GM12878 (cell line): Measurements from ENCODE around the gene RALGPS1. TPM values are rescaled to one million over a fixed set of nuclear protein-coding genes. Genes with fewer than 3 reads are reported as not detected.

ENCODE experiments used
- ATAC-seq: fragments of 200-7000 bp; cut with Tn5 transposase; 3 replicates; pipeline ENCODE4 v1.9.1; 2020; ENCODE audit warnings: mild to moderate bottlenecking, moderate library complexity
- BruUV-seq: library from RNA; stranded (reverse); fragments of 400-500 nt; replicated peaks from 2 replicates; lab custom pipeline; 2021; lab: Mats Ljungman, UMichigan
- CTCF ChIA-PET: fragments of 300-600 bp; sonication (Branson Sonifier 250); formaldehyde crosslinking; extraction: SDS; loops from one replicate; lab custom pipeline; 2021; ENCODE audit warnings: inconsistent platforms; lab: Yijun Ruan, JAX
- POLR2A ChIA-PET: fragments of 350-600 bp; formaldehyde crosslinking; extraction: SDS; loops from one replicate; lab custom pipeline; 2021; ENCODE audit warnings: inconsistent platforms; lab: Charles Lee
- RAD21 ChIA-PET: fragments of 300-600 bp; sonication (Branson Sonifier 250); formaldehyde crosslinking; loops from one replicate; lab custom pipeline; 2023; ENCODE audit warnings: antibody characterized with exemption; ENCODE audit not compliant: unreplicated experiment; lab: Charles Lee
- SMC1A ChIA-PET: fragments of 300-600 bp; sonication (Branson Sonifier 250); formaldehyde crosslinking; loops from one replicate; lab custom pipeline; 2023; ENCODE audit not compliant: unreplicated experiment, uncharacterized antibody; lab: Charles Lee
- DNase-seq: peaks from one replicate; pipeline ENCODE4 v3.0.0-alpha.2; 2011; ENCODE audit warnings: low read depth, low spot score
- FAIRE-seq: peaks from 3 replicates; lab custom pipeline; 2011; peaks lifted over from hg19 to GRCh38; lab: Jason Lieb, UNC
- H2AFZ ChIP-seq: 2 replicates; pipeline ENCODE4 v1.6.0; 2011; ENCODE audit warnings: low read depth, low read length, control low read depth; ENCODE audit not compliant: control insufficient read depth
- H3K27ac ChIP-seq: 2 replicates; pipeline ENCODE4 v1.5.1; 2011; ENCODE audit warnings: control low read depth; ENCODE audit not compliant: control insufficient read depth, insufficient read depth
- H3K27me3 ChIP-seq, 2 experiments: replicated peaks in 1 of 2; 2 replicates each; pipeline versions ENCODE4 v1.6.0 to v1.6.1; 2011; ENCODE audit warnings: low read length in 1 of 2; ENCODE audit not compliant: control insufficient read depth in 2 of 2, insufficient read depth in 2 of 2
- H3K36me3 ChIP-seq, 2 experiments: 2 replicates each; pipeline ENCODE4 v1.5.1; 2011; ENCODE audit warnings: low read length in 1 of 2; ENCODE audit not compliant: control insufficient read depth in 2 of 2, insufficient read depth in 2 of 2
- H3K4me1 ChIP-seq: 2 replicates; pipeline ENCODE4 v1.6.1; 2011; ENCODE audit warnings: mild to moderate bottlenecking, low read length, moderate library complexity, mixed read lengths; ENCODE audit not compliant: control insufficient read depth, insufficient read depth
- H3K4me2 ChIP-seq: 2 replicates; pipeline ENCODE4 v1.6.0; 2011; ENCODE audit warnings: control low read depth; ENCODE audit not compliant: control insufficient read depth, insufficient read depth
- H3K4me3 ChIP-seq: fragments of 200-600 bp; sonication (generic); 2 replicates; pipeline ENCODE4 v1.5.1; 2016
- H3K79me2 ChIP-seq: 2 replicates; pipeline ENCODE4 v1.6.0; 2011; ENCODE audit warnings: low read length; ENCODE audit not compliant: control insufficient read depth, insufficient read depth
- H3K9ac ChIP-seq: 2 replicates; pipeline ENCODE4 v1.8.0; 2011; ENCODE audit warnings: low read length, control low read depth, mixed read lengths; ENCODE audit not compliant: control insufficient read depth, insufficient read depth
- H3K9me3 ChIP-seq: replicated peaks from 3 replicates; pipeline ENCODE4 v1.5.1; 2011; ENCODE audit warnings: mild to moderate bottlenecking, low read length; ENCODE audit not compliant: control insufficient read depth, insufficient read depth
- H4K20me1 ChIP-seq: 2 replicates; pipeline ENCODE4 v1.6.0; 2011; ENCODE audit not compliant: control insufficient read depth, insufficient read depth
- BMI1 ChIP-seq: fragments of 450-650 bp; IDR thresholded peaks from 2 replicates; pipeline ENCODE4 v1.6.1; 2016; ENCODE audit warnings: mild to moderate bottlenecking, moderate library complexity, borderline replicate concordance
- E2F8 ChIP-seq: fragments of 450-650 bp; IDR thresholded peaks from 2 replicates; pipeline ENCODE4 v1.6.1; 2018; ENCODE audit warnings: mild to moderate bottlenecking, low read depth, moderate library complexity; ENCODE audit not compliant: partially characterized antibody
- EGR1 ChIP-seq, 2 experiments: IDR thresholded peaks; 1 replicate in 1 of 2; 2 replicates in 1 of 2; pipeline ENCODE4 v1.6.1; 2011 to 2012; ENCODE audit warnings: low read depth in 2 of 2, low read length in 2 of 2, borderline replicate concordance in 1 of 2, mild to moderate bottlenecking in 1 of 2, moderate library complexity in 1 of 2
- EZH2 ChIP-seq: IDR thresholded peaks from 2 replicates; pipeline ENCODE4 v1.6.1; 2012; ENCODE audit warnings: low read depth, mild to moderate bottlenecking, control low read depth, inconsistent platforms, low read length, borderline replicate concordance; ENCODE audit not compliant: control insufficient read depth
- HDGF ChIP-seq: fragments of 450-650 bp; IDR thresholded peaks from 2 replicates; pipeline ENCODE4 v1.6.1; 2016; ENCODE audit warnings: antibody characterized with exemption
- IRF4 ChIP-seq: IDR thresholded peaks from 2 replicates; pipeline ENCODE4 v1.6.1; 2011; ENCODE audit warnings: low read depth, low read length
- MYC ChIP-seq: IDR thresholded peaks from 2 replicates; pipeline ENCODE4 v1.6.1; 2011; ENCODE audit warnings: mild to moderate bottlenecking, low read length, moderate library complexity, inconsistent platforms; ENCODE audit not compliant: insufficient read depth, insufficient replicate concordance, insufficient read length, severe bottlenecking
- PAX8 ChIP-seq: fragments of 450-650 bp; IDR thresholded peaks from 2 replicates; pipeline ENCODE4 v1.6.1; 2017; ENCODE audit warnings: mild to moderate bottlenecking, moderate library complexity
- RCOR1 ChIP-seq: conservative IDR thresholded peaks from 2 replicates; pipeline ENCODE4 v1.6.1; 2012; ENCODE audit warnings: low read depth, low read length, improper control_type of control experiment
- RUNX3 ChIP-seq: IDR thresholded peaks from 2 replicates; pipeline ENCODE4 v1.6.1; 2012; ENCODE audit warnings: low read length, inconsistent platforms
- SIN3A ChIP-seq: IDR thresholded peaks from 2 replicates; pipeline ENCODE4 v1.6.1; 2012; ENCODE audit warnings: low read depth, low read length, improper control_type of control experiment
- TARDBP ChIP-seq: IDR thresholded peaks from 2 replicates; pipeline ENCODE4 v1.6.1; 2016; ENCODE audit warnings: borderline replicate concordance
- ZNF217 ChIP-seq: fragments of 450-650 bp; IDR thresholded peaks from 2 replicates; pipeline ENCODE4 v1.6.1; 2017; ENCODE audit warnings: antibody characterized with exemption, mild to moderate bottlenecking
- WGBS: methylation state at CpG from one replicate; pipeline ENCODE4 v1.1.6; 2016; ENCODE audit warnings: low lambda C conversion rate; ENCODE audit not compliant: insufficient replicate concordance, insufficient coverage; ENCODE audit errors: missing lambda C conversion rate; 5-methylcytosine and 5-hydroxymethylcytosine counted together
- in situ Hi-C: fragments of 300-500 bp; cut with MboI; formaldehyde crosslinking; loops from 9 replicates; pipeline ENCODE4 v1.14.3; 2018; ENCODE audit warnings: mixed read lengths
- intact Hi-C: fragments of 100-400 bp; cut with micrococcal nuclease; formaldehyde crosslinking; loops from one replicate; pipeline ENCODE4 v1.14.2; 2022; ENCODE audit not compliant: unreplicated experiment
- polyA plus RNA-seq, 11 experiments: library from polyadenylated mRNA; depleted of rRNA in 4 of 11; unstranded in 6 of 11; stranded (reverse) in 5 of 11; fragments of >200 nt; fragmentation: Nextera tagmentation in 4 of 11; fragmentation: Illumina TruSeq in 1 of 11; extraction: Ambion mirVana in 4 of 11; extraction: Trizol in 1 of 11; gene quantifications; 1 replicate in 1 of 11; 2 replicates in 10 of 11; pipeline versions ENCODE4 v1.2.1 to v1.2.3, GENCODE V29; 2011 to 2016; ENCODE audit warnings: inconsistent platforms in 2 of 11, missing spikeins in 2 of 11, low read depth in 1 of 11
- total RNA-seq, 4 experiments: library from RNA; depleted of rRNA in 3 of 4; stranded (reverse); fragments of >200 nt in 3 of 4; fragmentation: Illumina TruSeq in 1 of 4; extraction: Trizol in 1 of 4; gene quantifications; 2 replicates each; pipeline versions ENCODE4 v1.2.1 to v1.2.3, GENCODE V29; 2013 to 2021

The RALGPS1 gene
- total and polyA plus RNA-seq, 10 of the 15 experiments (the other 5 are each of a cell fraction or from before 2014, with no cell fraction given) = 0.13 to 5.6 (median 2.7) TPM

DNA sequence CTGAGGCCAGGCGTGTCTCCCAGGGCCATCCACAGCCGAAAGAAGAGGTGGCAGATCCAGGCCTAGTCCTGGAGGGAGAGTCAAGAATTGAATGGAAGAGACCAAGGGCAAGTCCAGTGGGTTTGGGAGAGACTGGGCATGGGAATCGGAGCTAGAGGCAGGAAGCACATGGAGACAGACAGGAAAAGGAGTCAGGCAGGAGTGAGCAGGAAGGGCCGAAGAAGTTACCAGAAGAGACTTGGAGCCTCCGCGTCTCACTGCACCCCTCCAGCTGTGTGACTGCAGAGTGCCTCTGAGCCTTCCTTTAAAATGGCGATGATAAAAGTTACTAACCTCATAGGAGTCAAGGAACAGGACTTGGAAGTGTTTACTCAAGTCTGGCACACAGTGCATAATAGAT is 272.2 kb downstream of the RALGPS1 start:
- Histone ChIP-seq H2AFZ (no peak overlapping the region), H3K9ac (no peak overlapping the region)
- FAIRE-seq = no peak

More for the DNA sequence above, 272.2 kb downstream of the RALGPS1 start:
- no peak for ATAC-seq
- no peak for TF ChIP-seq RUNX3
- no peak for TF ChIP-seq EGR1 (IDR thresholded peaks at IDR 0.05; ENCODE audit: borderline replicate concordance in 1 of 2, low read depth in 2 of 2, low read length in 2 of 2)
- no peak for TF ChIP-seq IRF4
- TF ChIP-seq SIN3A = no peak
- no peak for TF ChIP-seq MYC
- no peak for TF ChIP-seq E2F8
- TF ChIP-seq HDGF = no peak
- no peak for TF ChIP-seq PAX8
- no peak for TF ChIP-seq TARDBP
- TF ChIP-seq RCOR1 = no peak
- TF ChIP-seq BMI1 = no peak
- no peak for TF ChIP-seq ZNF217
- no peak for TF ChIP-seq EZH2
- Histone ChIP-seq H3K27me3 (no peaks in the 10 kb centered on the region), H3K4me3 (no peak overlapping the region), H3K9me3 (no peaks in the 10 kb centered on the region), H3K79me2 (no peaks in the 10 kb centered on the region), H3K4me1 (peaks cover 26% of the 10 kb centered on the region), H3K36me3 (no peaks in the 10 kb centered on the region), H3K4me2 (no peak overlapping the region), H4K20me1 (no peaks in the 10 kb centered on the region), H3K27ac (no peak overlapping the region)
- no peak for DNase-seq
- BruUV-seq = no TSS peak
- ChIA-PET RAD21 (interaction anchor here (0.8 to 17.4 kb wide), 4 partner anchors 12 to 200 kb away, joined by 3 to 515 read pairs (median 79); no protein-coding TSS in a partner anchor), SMC1A (interaction anchor here (0.5 to 28.2 kb wide), 8 partner anchors 7 to 245 kb away, joined by 3 to 812 read pairs (median 4); no protein-coding TSS in a partner anchor), POLR2A (interaction anchor here (11.1 kb wide), 1 partner anchor 22 kb away, joined by 270 read pairs; no protein-coding TSS in a partner anchor), CTCF (interaction anchor here (1.1 to 11.2 kb wide), 4 partner anchors 11 to 221 kb away, joined by 3 to 174 read pairs (median 12); no protein-coding TSS in a partner anchor)
- WGBS = 88% methylated on average over 7 of the region's 7 CpGs
- intact Hi-C loops (no loop called here), in situ Hi-C loops (no loop called here)
